Adrenal gland (tissue), 5 donors: ENCODE measurements around the gene PHF11.

ENCODE experiments used
- POLR2A ChIP-seq, 2 donors: fragments of 450-650 bp; IDR thresholded peaks; one replicate each; pipeline ENCODE4 v1.6.1; 2017; ENCODE audit warnings: antibody characterized with exemption in 2 of 2, mild to moderate bottlenecking in 2 of 2, moderate library complexity in 1 of 2
- TF ChIP-seq, protein P1 (sequence below), 6 experiments: fragments of 450-650 bp in 4 of 6; fragments of 200-600 bp in 2 of 6; sonication (generic) in 1 of 6; IDR thresholded peaks; 1 replicate in 5 of 6; 2 replicates in 1 of 6; pipeline versions ENCODE4 v1.5.1 to v1.8.0; 2016 to 2021; ENCODE audit warnings: antibody characterized with exemption in 6 of 6, mild to moderate bottlenecking in 2 of 6, moderate library complexity in 1 of 6
- donor health status: DM: no; HTN: no; CAD: no.

DNA sequence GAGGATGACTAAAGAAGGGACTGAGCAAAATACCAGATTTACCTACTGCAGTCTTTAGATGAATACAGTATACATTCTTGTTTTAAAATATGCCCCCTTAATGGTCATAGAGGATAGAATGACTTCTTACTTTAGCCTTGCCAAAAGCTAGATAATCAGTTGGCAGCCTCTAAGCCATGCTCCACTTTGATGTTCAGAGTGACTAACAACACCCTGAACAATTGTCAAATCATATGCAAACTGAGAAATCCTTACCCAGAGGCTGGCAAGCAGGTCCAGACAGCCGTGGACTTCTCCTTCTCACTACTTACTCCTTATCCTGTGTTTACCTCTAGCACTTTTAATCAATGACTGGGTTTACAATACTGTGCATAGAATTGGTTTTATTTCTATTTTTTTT lies 23.6 kb upstream of the PHF11 start:
- TF ChIP-seq, protein P1, sequence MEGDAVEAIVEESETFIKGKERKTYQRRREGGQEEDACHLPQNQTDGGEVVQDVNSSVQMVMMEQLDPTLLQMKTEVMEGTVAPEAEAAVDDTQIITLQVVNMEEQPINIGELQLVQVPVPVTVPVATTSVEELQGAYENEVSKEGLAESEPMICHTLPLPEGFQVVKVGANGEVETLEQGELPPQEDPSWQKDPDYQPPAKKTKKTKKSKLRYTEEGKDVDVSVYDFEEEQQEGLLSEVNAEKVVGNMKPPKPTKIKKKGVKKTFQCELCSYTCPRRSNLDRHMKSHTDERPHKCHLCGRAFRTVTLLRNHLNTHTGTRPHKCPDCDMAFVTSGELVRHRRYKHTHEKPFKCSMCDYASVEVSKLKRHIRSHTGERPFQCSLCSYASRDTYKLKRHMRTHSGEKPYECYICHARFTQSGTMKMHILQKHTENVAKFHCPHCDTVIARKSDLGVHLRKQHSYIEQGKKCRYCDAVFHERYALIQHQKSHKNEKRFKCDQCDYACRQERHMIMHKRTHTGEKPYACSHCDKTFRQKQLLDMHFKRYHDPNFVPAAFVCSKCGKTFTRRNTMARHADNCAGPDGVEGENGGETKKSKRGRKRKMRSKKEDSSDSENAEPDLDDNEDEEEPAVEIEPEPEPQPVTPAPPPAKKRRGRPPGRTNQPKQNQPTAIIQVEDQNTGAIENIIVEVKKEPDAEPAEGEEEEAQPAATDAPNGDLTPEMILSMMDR (IDR thresholded peaks at IDR 0.05): no peak
- no peak for TF ChIP-seq POLR2A (IDR thresholded peaks at IDR 0.05)
